Cardiac fibroblast (primary cell): ENCODE results near the gene OPCML.

Experiments used
- DNase-seq, 2 donors: peaks; one replicate each; pipeline versions ENCODE4 v3.0.0 to v3.0.0-alpha.2; 2010; ENCODE audit warnings: low read depth in 2 of 2
- H3K4me3 ChIP-seq, 2 donors: replicated peaks in 1 of 2; 1 replicate in 1 of 2; 2 replicates in 1 of 2; pipeline ENCODE4 v1.5.1; 2011; ENCODE audit warnings: low read depth in 2 of 2, low read length in 2 of 2, mild to moderate bottlenecking in 2 of 2, moderate library complexity in 1 of 2
- TF ChIP-seq, protein P1 (sequence below): IDR thresholded peaks from one replicate; pipeline ENCODE4 v1.5.1; 2011; ENCODE audit warnings: low read depth, mild to moderate bottlenecking, low read length, inconsistent platforms

Gene OPCML

DNA sequence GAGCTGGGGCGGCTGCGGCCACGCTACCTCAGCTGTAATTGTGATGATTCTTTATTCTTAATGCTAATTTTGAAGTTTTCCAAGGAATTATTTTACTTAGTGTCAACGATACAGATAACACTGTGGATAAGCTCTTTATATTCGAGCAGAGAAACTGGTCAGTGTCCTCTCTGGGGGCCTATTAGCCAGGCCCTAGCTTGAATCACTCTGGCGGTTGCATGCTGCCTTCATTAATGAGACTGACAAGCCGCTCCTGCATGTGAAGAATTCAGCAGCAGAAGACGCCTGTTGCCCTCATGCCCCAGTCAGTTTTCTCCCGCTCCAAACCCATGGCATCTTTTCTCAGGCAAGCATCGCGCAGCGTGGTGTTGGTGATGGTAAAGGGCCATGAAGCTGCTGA lies 851.7 kb downstream of the OPCML start:
- H3K4me3 ChIP-seq = no peak overlapping the region
- TF ChIP-seq, protein P1, sequence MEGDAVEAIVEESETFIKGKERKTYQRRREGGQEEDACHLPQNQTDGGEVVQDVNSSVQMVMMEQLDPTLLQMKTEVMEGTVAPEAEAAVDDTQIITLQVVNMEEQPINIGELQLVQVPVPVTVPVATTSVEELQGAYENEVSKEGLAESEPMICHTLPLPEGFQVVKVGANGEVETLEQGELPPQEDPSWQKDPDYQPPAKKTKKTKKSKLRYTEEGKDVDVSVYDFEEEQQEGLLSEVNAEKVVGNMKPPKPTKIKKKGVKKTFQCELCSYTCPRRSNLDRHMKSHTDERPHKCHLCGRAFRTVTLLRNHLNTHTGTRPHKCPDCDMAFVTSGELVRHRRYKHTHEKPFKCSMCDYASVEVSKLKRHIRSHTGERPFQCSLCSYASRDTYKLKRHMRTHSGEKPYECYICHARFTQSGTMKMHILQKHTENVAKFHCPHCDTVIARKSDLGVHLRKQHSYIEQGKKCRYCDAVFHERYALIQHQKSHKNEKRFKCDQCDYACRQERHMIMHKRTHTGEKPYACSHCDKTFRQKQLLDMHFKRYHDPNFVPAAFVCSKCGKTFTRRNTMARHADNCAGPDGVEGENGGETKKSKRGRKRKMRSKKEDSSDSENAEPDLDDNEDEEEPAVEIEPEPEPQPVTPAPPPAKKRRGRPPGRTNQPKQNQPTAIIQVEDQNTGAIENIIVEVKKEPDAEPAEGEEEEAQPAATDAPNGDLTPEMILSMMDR = no peak
- no peak for DNase-seq

DNA sequence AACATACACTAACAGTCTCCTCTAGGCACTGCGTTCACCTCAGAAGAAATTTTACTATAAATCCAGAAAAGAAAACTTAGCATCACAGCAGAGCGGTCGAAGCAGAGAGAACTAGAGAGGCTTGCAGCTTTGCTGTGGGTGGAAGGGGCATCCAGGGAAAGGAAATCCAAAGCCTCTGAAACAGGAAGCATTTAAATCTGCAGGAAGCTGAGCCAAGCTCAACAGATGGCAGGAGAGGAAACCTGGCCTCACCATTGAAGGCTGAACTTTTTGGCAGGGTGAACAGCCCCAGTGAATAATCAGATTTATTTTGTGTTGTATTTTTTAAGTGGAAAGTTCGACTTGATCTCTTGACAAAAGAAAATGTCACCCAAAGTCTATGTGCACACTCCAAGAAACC lies 858.1 kb downstream of the OPCML start:
- DNase-seq = no peak
- TF ChIP-seq, protein P1 = no peak
- H3K4me3 ChIP-seq = no peak overlapping the region

DNA sequence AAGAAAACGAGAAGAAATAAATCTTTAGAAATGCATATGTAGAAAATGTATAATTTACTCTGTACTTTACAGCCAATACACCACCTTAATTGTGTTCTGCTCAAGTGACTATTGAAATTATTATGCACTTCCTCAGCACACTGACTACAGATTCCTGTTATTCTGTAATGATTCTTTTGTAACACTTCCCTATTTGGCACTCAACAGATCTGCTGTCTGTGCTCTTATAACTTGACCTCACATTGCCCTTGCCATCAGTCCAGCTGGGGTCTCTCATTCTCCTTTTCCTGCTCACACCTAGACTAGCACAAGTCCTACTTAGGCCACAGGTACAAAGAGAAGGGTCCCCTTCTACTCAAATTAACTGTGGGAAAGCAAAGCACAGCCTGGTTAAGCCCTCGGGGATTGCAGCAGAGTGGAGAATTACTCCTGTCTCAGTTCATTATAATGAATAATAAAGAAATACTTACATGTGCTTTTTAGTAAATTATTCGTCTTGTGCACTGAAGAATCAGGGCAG lies 860.4 kb downstream of the OPCML start:
- H3K4me3 ChIP-seq = no peak overlapping the region
- TF ChIP-seq, protein P1 = no peak
- no peak for DNase-seq

DNA sequence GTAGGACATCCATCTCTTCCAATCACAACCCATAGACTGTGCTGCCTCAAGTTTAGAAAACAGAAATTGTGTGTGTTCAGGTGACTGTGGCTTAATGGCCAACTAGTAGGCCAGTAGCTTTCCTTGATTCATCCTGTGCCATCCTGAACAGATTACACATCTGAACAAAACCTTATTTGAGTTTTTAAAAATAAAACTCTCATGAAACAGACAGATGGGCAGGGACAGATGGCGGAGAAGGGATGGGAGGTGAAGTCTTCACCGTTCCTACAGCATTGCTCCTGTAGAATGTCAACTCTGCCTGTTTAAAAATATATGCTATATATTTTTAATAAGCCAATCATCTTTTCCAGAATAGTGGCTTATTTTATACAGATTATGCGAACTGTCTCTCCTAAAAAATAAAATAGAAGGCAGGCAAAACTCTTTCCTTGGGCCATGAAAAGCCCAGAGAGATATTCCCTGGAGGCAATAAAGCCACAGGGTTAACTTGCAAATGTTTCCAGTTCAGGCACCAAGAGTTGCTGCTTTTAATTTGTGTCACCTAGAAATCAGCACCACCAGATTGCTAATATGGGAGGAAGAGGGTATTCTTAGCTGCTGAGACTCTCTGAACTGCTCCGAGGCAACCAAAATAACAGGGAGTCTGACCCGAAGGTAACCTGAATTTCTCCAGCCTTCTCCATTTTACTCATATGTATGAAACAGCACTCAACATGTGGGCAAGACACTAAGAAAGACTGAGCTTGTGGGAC lies 861.2 kb downstream of the OPCML start:
- DNase-seq = no peak
- no peak overlapping the region for H3K4me3 ChIP-seq
- TF ChIP-seq, protein P1 = no peak

DNA sequence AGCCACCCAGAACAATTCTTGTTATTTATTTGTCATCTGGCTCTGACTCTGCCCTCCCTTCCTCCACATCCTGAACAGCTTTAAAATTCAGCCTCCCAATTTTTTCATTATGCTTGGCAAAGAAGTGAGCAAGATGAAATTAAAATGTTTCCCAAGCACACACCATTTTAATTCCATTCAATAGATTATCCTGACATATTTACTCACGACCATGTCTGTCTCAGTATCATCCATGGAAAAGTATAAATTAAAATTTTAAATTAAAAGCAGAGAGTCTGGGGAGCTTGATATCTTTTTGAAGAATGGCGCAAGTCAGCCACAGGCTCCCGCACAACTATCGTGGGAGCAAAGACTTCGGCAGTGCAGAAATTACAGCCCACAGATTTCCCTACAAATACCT lies 862.4 kb downstream of the OPCML start:
- no peak for DNase-seq
- TF ChIP-seq, protein P1 = no peak
- H3K4me3 ChIP-seq = no peak overlapping the region

DNA sequence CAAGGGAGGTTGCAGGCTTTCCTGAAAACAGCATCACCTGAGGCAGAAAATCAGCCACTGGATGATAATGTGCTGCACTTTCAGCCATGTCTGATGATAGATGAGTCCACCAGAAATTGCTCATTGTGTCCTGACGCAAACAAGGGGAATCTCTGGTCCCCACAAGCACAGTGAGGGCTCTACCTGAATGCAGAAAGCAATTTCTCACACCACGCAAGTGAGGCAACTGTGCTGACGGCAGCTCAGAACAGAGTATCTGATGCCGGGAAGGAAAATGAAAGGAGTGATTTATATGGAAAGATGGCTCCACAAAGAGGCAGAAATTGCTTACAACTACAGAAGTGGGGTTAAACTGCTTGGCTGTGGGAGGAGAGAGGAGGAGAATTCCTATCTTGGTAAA lies 867.1 kb downstream of the OPCML start:
- TF ChIP-seq, protein P1 = no peak
- DNase-seq = no peak
- no peak overlapping the region for H3K4me3 ChIP-seq
